ENCODE measurements around the gene EXOG. TPM values are rescaled to one million over a fixed set of nuclear protein-coding genes. Genes with fewer than 3 reads are reported as not detected.

Gene EXOG
- total RNA-seq, 1 experiment from 2014 or later = 33.2 TPM

GRCh38 chr3:38538773-38539353 is 42.7 kb downstream of the EXOG start:
- Histone ChIP-seq H2AFZ (ENCODE audit: low read length) (no peak overlapping the region), H3K27me3 (ENCODE audit: low read length) (no peaks in the 10 kb centered on the region), H3K9me2 (replicated peaks; ENCODE audit: insufficient read depth, low read length) (no peaks in the 10 kb centered on the region), H3K9ac (ENCODE audit: low read length) (no peak overlapping the region), H4K20me1 (ENCODE audit: insufficient read depth, low read depth, low read length) (no peaks in the 10 kb centered on the region), H3K27ac (ENCODE audit: low read length) (no peak overlapping the region), H3K4me3 (ENCODE audit: low read length) (no peak overlapping the region), H3K4me2 (ENCODE audit: low read depth, low read length, poor library complexity, severe bottlenecking) (no peak overlapping the region), H3K4me1 (ENCODE audit: low read length) (no peaks in the 10 kb centered on the region), H3K79me2 (ENCODE audit: low read length) (no peaks in the 10 kb centered on the region), H3K36me3 (ENCODE audit: insufficient read depth, low read length) (no peaks in the 10 kb centered on the region), H3K9me3 (ENCODE audit: low read length) (no peaks in the 10 kb centered on the region)
- DNase-seq = no peak

- Histone ChIP-seq H3K36me3 (ENCODE audit: insufficient read depth, low read length) (no peaks in the 10 kb centered on the region), H2AFZ (ENCODE audit: low read length) (no peak overlapping the region), H3K4me2 (ENCODE audit: low read depth, low read length, poor library complexity, severe bottlenecking) (no peak overlapping the region), H3K27me3 (ENCODE audit: low read length) (no peaks in the 10 kb centered on the region), H3K27ac (ENCODE audit: low read length) (no peak overlapping the region), H3K9me2 (replicated peaks; ENCODE audit: insufficient read depth, low read length) (no peaks in the 10 kb centered on the region), H3K79me2 (ENCODE audit: low read length) (no peaks in the 10 kb centered on the region), H3K9ac (ENCODE audit: low read length) (no peak overlapping the region), H3K4me3 (ENCODE audit: low read length) (no peak overlapping the region), H3K4me1 (ENCODE audit: low read length) (no peaks in the 10 kb centered on the region), H3K9me3 (ENCODE audit: low read length) (no peaks in the 10 kb centered on the region), H4K20me1 (ENCODE audit: insufficient read depth, low read depth, low read length) (no peaks in the 10 kb centered on the region)
- DNase-seq = no peak
Measured at GRCh38 chr3:38541806-38542205, 45.7 kb downstream of the EXOG start.

GRCh38 chr3:38542401-38543298 is 46.5 kb downstream of the EXOG start:
- Histone ChIP-seq H3K9ac (ENCODE audit: low read length) (no peak overlapping the region), H3K4me2 (ENCODE audit: low read depth, low read length, poor library complexity, severe bottlenecking) (no peak overlapping the region), H3K27me3 (ENCODE audit: low read length) (no peaks in the 10 kb centered on the region), H3K27ac (ENCODE audit: low read length) (no peak overlapping the region), H3K4me3 (ENCODE audit: low read length) (no peak overlapping the region), H3K4me1 (ENCODE audit: low read length) (no peaks in the 10 kb centered on the region), H3K9me2 (replicated peaks; ENCODE audit: insufficient read depth, low read length) (no peaks in the 10 kb centered on the region), H4K20me1 (ENCODE audit: insufficient read depth, low read depth, low read length) (no peaks in the 10 kb centered on the region), H3K36me3 (ENCODE audit: insufficient read depth, low read length) (no peaks in the 10 kb centered on the region), H3K9me3 (ENCODE audit: low read length) (no peaks in the 10 kb centered on the region), H3K79me2 (ENCODE audit: low read length) (no peaks in the 10 kb centered on the region), H2AFZ (ENCODE audit: low read length) (no peak overlapping the region)
- no peak for DNase-seq

GRCh38 chr3:38543586-38543985 is 47.4 kb downstream of the EXOG start:
- no peaks in the 10 kb centered on the region for H3K27me3 ChIP-seq (ENCODE audit: low read length)
- H3K4me1 ChIP-seq (ENCODE audit: low read length) = no peaks in the 10 kb centered on the region
- H3K9ac ChIP-seq (ENCODE audit: low read length) = no peak overlapping the region
- no peak for DNase-seq
- no peak overlapping the region for H3K4me2 ChIP-seq (ENCODE audit: low read depth, low read length, poor library complexity, severe bottlenecking)
- H3K79me2 ChIP-seq (ENCODE audit: low read length) = no peaks in the 10 kb centered on the region
- no peaks in the 10 kb centered on the region for H3K36me3 ChIP-seq (ENCODE audit: insufficient read depth, low read length)
- H3K9me3 ChIP-seq (ENCODE audit: low read length) = no peaks in the 10 kb centered on the region
- no peak overlapping the region for H2AFZ ChIP-seq (ENCODE audit: low read length)
- no peak overlapping the region for H3K27ac ChIP-seq (ENCODE audit: low read length)
- H3K4me3 ChIP-seq (ENCODE audit: low read length) = no peak overlapping the region
- H3K9me2 ChIP-seq (replicated peaks; ENCODE audit: insufficient read depth, low read length) = no peaks in the 10 kb centered on the region
- H4K20me1 ChIP-seq (ENCODE audit: insufficient read depth, low read depth, low read length) = no peaks in the 10 kb centered on the region; the same call in 1 of the 2 replicates

GRCh38 chr3:38544926-38545325 is 48.8 kb downstream of the EXOG start:
- H3K79me2 ChIP-seq (ENCODE audit: low read length) = no peaks in the 10 kb centered on the region

GRCh38 chr3:38545550-38545949 is 49.4 kb downstream of the EXOG start:
- no peaks in the 10 kb centered on the region for H3K79me2 ChIP-seq (ENCODE audit: low read length)
- no peak overlapping the region for H3K4me2 ChIP-seq (ENCODE audit: low read depth, low read length, poor library complexity, severe bottlenecking)
- no peaks in the 10 kb centered on the region for H3K36me3 ChIP-seq (ENCODE audit: insufficient read depth, low read length)
- no peaks in the 10 kb centered on the region; the same call in 1 of the 2 replicates for H4K20me1 ChIP-seq (ENCODE audit: insufficient read depth, low read depth, low read length)
- no peak overlapping the region for H3K4me3 ChIP-seq (ENCODE audit: low read length)
- H3K27me3 ChIP-seq (ENCODE audit: low read length) = no peaks in the 10 kb centered on the region
- no peak overlapping the region for H3K9ac ChIP-seq (ENCODE audit: low read length)
- no peak for DNase-seq
- H3K27ac ChIP-seq (ENCODE audit: low read length) = no peak overlapping the region
- H2AFZ ChIP-seq (ENCODE audit: low read length) = no peak overlapping the region
- no peaks in the 10 kb centered on the region for H3K9me2 ChIP-seq (replicated peaks; ENCODE audit: insufficient read depth, low read length)
- no peaks in the 10 kb centered on the region for H3K4me1 ChIP-seq (ENCODE audit: low read length)
- H3K9me3 ChIP-seq (ENCODE audit: low read length) = no peaks in the 10 kb centered on the region

More at GRCh38 chr3:38544926-38545325, 48.8 kb downstream of the EXOG start:
- Histone ChIP-seq H3K4me3 (ENCODE audit: low read length) (no peak overlapping the region), H3K4me2 (ENCODE audit: low read depth, low read length, poor library complexity, severe bottlenecking) (no peak overlapping the region), H2AFZ (ENCODE audit: low read length) (no peak overlapping the region), H3K27me3 (ENCODE audit: low read length) (no peaks in the 10 kb centered on the region), H4K20me1 (ENCODE audit: insufficient read depth, low read depth, low read length) (no peaks in the 10 kb centered on the region; the same call in 1 of the 2 replicates), H3K27ac (ENCODE audit: low read length) (no peak overlapping the region), H3K36me3 (ENCODE audit: insufficient read depth, low read length) (no peaks in the 10 kb centered on the region), H3K9me3 (ENCODE audit: low read length) (no peaks in the 10 kb centered on the region), H3K4me1 (ENCODE audit: low read length) (no peaks in the 10 kb centered on the region), H3K9ac (ENCODE audit: low read length) (no peak overlapping the region), H3K9me2 (replicated peaks; ENCODE audit: insufficient read depth, low read length) (no peaks in the 10 kb centered on the region)
- no peak for DNase-seq

- H3K9ac ChIP-seq (ENCODE audit: low read length) = no peak overlapping the region
- no peaks in the 10 kb centered on the region for H3K27me3 ChIP-seq (ENCODE audit: low read length)
- no peak overlapping the region for H3K4me2 ChIP-seq (ENCODE audit: low read depth, low read length, poor library complexity, severe bottlenecking)
- H3K36me3 ChIP-seq (ENCODE audit: insufficient read depth, low read length) = no peaks in the 10 kb centered on the region
- H3K4me3 ChIP-seq (ENCODE audit: low read length) = no peak overlapping the region
- no peaks in the 10 kb centered on the region for H3K9me2 ChIP-seq (replicated peaks; ENCODE audit: insufficient read depth, low read length)
- H3K9me3 ChIP-seq (ENCODE audit: low read length) = no peaks in the 10 kb centered on the region
- no peak overlapping the region for H2AFZ ChIP-seq (ENCODE audit: low read length)
- H3K79me2 ChIP-seq (ENCODE audit: low read length) = no peaks in the 10 kb centered on the region
- no peaks in the 10 kb centered on the region; the same call in 1 of the 2 replicates for H4K20me1 ChIP-seq (ENCODE audit: insufficient read depth, low read depth, low read length)
- no peak overlapping the region for H3K27ac ChIP-seq (ENCODE audit: low read length)
- no peak for DNase-seq
- no peaks in the 10 kb centered on the region for H3K4me1 ChIP-seq (ENCODE audit: low read length)
Measured at GRCh38 chr3:38545983-38546382, 49.8 kb downstream of the EXOG start.

GRCh38 chr3:38548154-38548931 is 52.2 kb downstream of the EXOG start:
- no peak for DNase-seq
- no peak overlapping the region for H3K4me2 ChIP-seq (ENCODE audit: low read depth, low read length, poor library complexity, severe bottlenecking)
- no peak overlapping the region for H2AFZ ChIP-seq (ENCODE audit: low read length)
- no peaks in the 10 kb centered on the region for H3K79me2 ChIP-seq (ENCODE audit: low read length)
- no peak overlapping the region for H3K27ac ChIP-seq (ENCODE audit: low read length)
- H4K20me1 ChIP-seq (ENCODE audit: insufficient read depth, low read depth, low read length) = no peaks in the 10 kb centered on the region; the same call in 1 of the 2 replicates
- no peak overlapping the region for H3K4me3 ChIP-seq (ENCODE audit: low read length)
- no peaks in the 10 kb centered on the region for H3K9me3 ChIP-seq (ENCODE audit: low read length)
- no peaks in the 10 kb centered on the region for H3K9me2 ChIP-seq (replicated peaks; ENCODE audit: insufficient read depth, low read length)
- no peaks in the 10 kb centered on the region for H3K27me3 ChIP-seq (ENCODE audit: low read length)
- no peaks in the 10 kb centered on the region for H3K4me1 ChIP-seq (ENCODE audit: low read length)
- no peaks in the 10 kb centered on the region for H3K36me3 ChIP-seq (ENCODE audit: insufficient read depth, low read length)
- H3K9ac ChIP-seq (ENCODE audit: low read length) = no peak overlapping the region

Data from Karpas-422 (cell line).